Measurements from ENCODE around the gene GALR2.

- TF ChIP-seq, protein P1, sequence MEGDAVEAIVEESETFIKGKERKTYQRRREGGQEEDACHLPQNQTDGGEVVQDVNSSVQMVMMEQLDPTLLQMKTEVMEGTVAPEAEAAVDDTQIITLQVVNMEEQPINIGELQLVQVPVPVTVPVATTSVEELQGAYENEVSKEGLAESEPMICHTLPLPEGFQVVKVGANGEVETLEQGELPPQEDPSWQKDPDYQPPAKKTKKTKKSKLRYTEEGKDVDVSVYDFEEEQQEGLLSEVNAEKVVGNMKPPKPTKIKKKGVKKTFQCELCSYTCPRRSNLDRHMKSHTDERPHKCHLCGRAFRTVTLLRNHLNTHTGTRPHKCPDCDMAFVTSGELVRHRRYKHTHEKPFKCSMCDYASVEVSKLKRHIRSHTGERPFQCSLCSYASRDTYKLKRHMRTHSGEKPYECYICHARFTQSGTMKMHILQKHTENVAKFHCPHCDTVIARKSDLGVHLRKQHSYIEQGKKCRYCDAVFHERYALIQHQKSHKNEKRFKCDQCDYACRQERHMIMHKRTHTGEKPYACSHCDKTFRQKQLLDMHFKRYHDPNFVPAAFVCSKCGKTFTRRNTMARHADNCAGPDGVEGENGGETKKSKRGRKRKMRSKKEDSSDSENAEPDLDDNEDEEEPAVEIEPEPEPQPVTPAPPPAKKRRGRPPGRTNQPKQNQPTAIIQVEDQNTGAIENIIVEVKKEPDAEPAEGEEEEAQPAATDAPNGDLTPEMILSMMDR (conservative IDR thresholded peaks at IDR 0.05; ENCODE audit: low read depth, low read length) = no peak
- TF ChIP-seq EZH2 (IDR thresholded peaks at IDR 0.05; ENCODE audit: borderline replicate concordance, low read depth, low read length, poor library complexity, severe bottlenecking) = no peak
Observed at GRCh38 chr17:76046064-76046463, 28.5 kb upstream of the GALR2 start.
